ENCODE measurements around the gene ACSF3.

Gene ACSF3

GRCh38 chr16:89183463-89183862 lies 89.8 kb downstream of the ACSF3 start:
- Histone ChIP-seq H4K8ac (ENCODE audit: low read depth, low read length) (no peak overlapping the region), H3K9me3 (ENCODE audit: insufficient read depth, low read depth, low read length) (peaks cover 9% of the 10 kb centered on the region), H3K79me2 (ENCODE audit: control insufficient read depth, insufficient read depth, low read length, poor library complexity) (no peaks in the 10 kb centered on the region), H4K12ac (ENCODE audit: low read depth, low read length) (no peak overlapping the region), H3K27me3 (ENCODE audit: insufficient read depth, low read length) (no peaks in the 10 kb centered on the region), H3K14ac (ENCODE audit: low read length) (no peak overlapping the region), H3K4me2 (ENCODE audit: low read length) (no peak overlapping the region), H2BK120ac (ENCODE audit: insufficient read depth, low read length, poor library complexity) (no peak overlapping the region), H3K9ac (ENCODE audit: low read length) (no peak overlapping the region), H2AFZ (ENCODE audit: insufficient read depth, low read length, poor library complexity) (no peak overlapping the region), H4K91ac (ENCODE audit: low read depth, low read length) (no peak overlapping the region), H2AK5ac (ENCODE audit: low read length) (no peak overlapping the region), H3K18ac (ENCODE audit: low read length) (no peak overlapping the region), H2BK5ac (ENCODE audit: low read depth, low read length, poor library complexity) (no peak overlapping the region), H3K4me3 (ENCODE audit: low read depth, low read length) (no peak overlapping the region), H2BK12ac (ENCODE audit: low read length) (no peak overlapping the region), H3K4me1 (ENCODE audit: control insufficient read depth in 1 of 2, insufficient read depth in 2 of 2, low read length in 2 of 2) (no peaks in the 10 kb centered on the region), H3K23ac (ENCODE audit: low read length) (no peak overlapping the region), H3K79me1 (ENCODE audit: low read length) (no peaks in the 10 kb centered on the region), H3K27ac (ENCODE audit: low read depth, low read length) (no peak overlapping the region), H3K4ac (ENCODE audit: low read depth, low read length) (no peak overlapping the region), H3K36me3 (ENCODE audit: control insufficient read depth in 1 of 2, insufficient read depth in 2 of 2, low read length in 2 of 2) (no peaks in the 10 kb centered on the region)
- no CpG with 5 or more reads among the region's 13 CpGs for WGBS (ENCODE audit: extremely low coverage, insufficient coverage, insufficient read length)
- DNase-seq = no peak

- no peak overlapping the region for H2AFZ ChIP-seq (ENCODE audit: insufficient read depth, low read length, poor library complexity)
- peaks cover 5% of the 10 kb centered on the region for H3K9me3 ChIP-seq (ENCODE audit: insufficient read depth, low read depth, low read length)
- no peak overlapping the region for H3K14ac ChIP-seq (ENCODE audit: low read length)
- H2AK5ac ChIP-seq (ENCODE audit: low read length) = no peak overlapping the region
- H2BK5ac ChIP-seq (ENCODE audit: low read depth, low read length, poor library complexity) = no peak overlapping the region
- H3K9ac ChIP-seq (ENCODE audit: low read length) = no peak overlapping the region
- H4K8ac ChIP-seq (ENCODE audit: low read depth, low read length) = no peak overlapping the region
- no CpG with 5 or more reads among the region's 26 CpGs for WGBS (ENCODE audit: extremely low coverage, insufficient coverage, insufficient read length)
- H3K23ac ChIP-seq (ENCODE audit: low read length) = no peak overlapping the region
- H2BK120ac ChIP-seq (ENCODE audit: insufficient read depth, low read length, poor library complexity) = no peak overlapping the region
- no peaks in the 10 kb centered on the region for H3K4me1 ChIP-seq (ENCODE audit: control insufficient read depth in 1 of 2, insufficient read depth in 2 of 2, low read length in 2 of 2)
- no peak overlapping the region for H3K27ac ChIP-seq (ENCODE audit: low read depth, low read length)
- no peak overlapping the region for H2BK12ac ChIP-seq (ENCODE audit: low read length)
- H4K91ac ChIP-seq (ENCODE audit: low read depth, low read length) = no peak overlapping the region
- no peaks in the 10 kb centered on the region for H3K79me1 ChIP-seq (ENCODE audit: low read length)
- no peak overlapping the region for H4K12ac ChIP-seq (ENCODE audit: low read depth, low read length)
- H3K27me3 ChIP-seq (ENCODE audit: insufficient read depth, low read length) = no peaks in the 10 kb centered on the region
- H3K36me3 ChIP-seq (ENCODE audit: control insufficient read depth in 1 of 2, insufficient read depth in 2 of 2, low read length in 2 of 2) = no peaks in the 10 kb centered on the region
- H3K18ac ChIP-seq (ENCODE audit: low read length) = no peak overlapping the region
- no peak for DNase-seq
- H3K4ac ChIP-seq (ENCODE audit: low read depth, low read length) = no peak overlapping the region
- H3K4me3 ChIP-seq (ENCODE audit: low read depth, low read length) = no peak overlapping the region
- no peak overlapping the region for H3K4me2 ChIP-seq (ENCODE audit: low read length)
- no peaks in the 10 kb centered on the region for H3K79me2 ChIP-seq (ENCODE audit: control insufficient read depth, insufficient read depth, low read length, poor library complexity)
Measured at GRCh38 chr16:89183975-89184676, 90.5 kb downstream of the ACSF3 start.

GRCh38 chr16:89184677-89184932 lies 91.0 kb downstream of the ACSF3 start:
- Histone ChIP-seq H3K79me2 (ENCODE audit: control insufficient read depth, insufficient read depth, low read length, poor library complexity) (no peaks in the 10 kb centered on the region), H3K14ac (ENCODE audit: low read length) (no peak overlapping the region), H4K91ac (ENCODE audit: low read depth, low read length) (no peak overlapping the region), H3K23ac (ENCODE audit: low read length) (no peak overlapping the region), H3K9me3 (ENCODE audit: insufficient read depth, low read depth, low read length) (peaks cover 4% of the 10 kb centered on the region), H2AFZ (ENCODE audit: insufficient read depth, low read length, poor library complexity) (no peak overlapping the region), H3K4me2 (ENCODE audit: low read length) (no peak overlapping the region), H4K8ac (ENCODE audit: low read depth, low read length) (no peak overlapping the region), H3K79me1 (ENCODE audit: low read length) (no peaks in the 10 kb centered on the region), H2AK5ac (ENCODE audit: low read length) (no peak overlapping the region), H3K27me3 (ENCODE audit: insufficient read depth, low read length) (no peaks in the 10 kb centered on the region), H3K4ac (ENCODE audit: low read depth, low read length) (no peak overlapping the region), H4K12ac (ENCODE audit: low read depth, low read length) (no peak overlapping the region), H3K18ac (ENCODE audit: low read length) (no peak overlapping the region), H2BK120ac (ENCODE audit: insufficient read depth, low read length, poor library complexity) (no peak overlapping the region), H2BK5ac (ENCODE audit: low read depth, low read length, poor library complexity) (no peak overlapping the region), H3K36me3 (ENCODE audit: control insufficient read depth in 1 of 2, insufficient read depth in 2 of 2, low read length in 2 of 2) (no peaks in the 10 kb centered on the region), H3K4me1 (ENCODE audit: control insufficient read depth in 1 of 2, insufficient read depth in 2 of 2, low read length in 2 of 2) (no peaks in the 10 kb centered on the region), H3K9ac (ENCODE audit: low read length) (no peak overlapping the region), H3K27ac (ENCODE audit: low read depth, low read length) (no peak overlapping the region), H3K4me3 (ENCODE audit: low read depth, low read length) (no peak overlapping the region), H2BK12ac (ENCODE audit: low read length) (no peak overlapping the region)
- no peak for DNase-seq
- WGBS (ENCODE audit: extremely low coverage, insufficient coverage, insufficient read length) = no CpG with 5 or more reads among the region's 9 CpGs

- Histone ChIP-seq H3K36me3 (ENCODE audit: control insufficient read depth in 1 of 2, insufficient read depth in 2 of 2, low read length in 2 of 2) (no peaks in the 10 kb centered on the region), H3K9me3 (ENCODE audit: insufficient read depth, low read depth, low read length) (peaks cover 2% of the 10 kb centered on the region), H3K79me1 (ENCODE audit: low read length) (no peaks in the 10 kb centered on the region), H2AK5ac (ENCODE audit: low read length) (no peak overlapping the region), H4K12ac (ENCODE audit: low read depth, low read length) (no peak overlapping the region), H2BK12ac (ENCODE audit: low read length) (no peak overlapping the region), H2BK120ac (ENCODE audit: insufficient read depth, low read length, poor library complexity) (no peak overlapping the region), H3K4me3 (ENCODE audit: low read depth, low read length) (no peak overlapping the region), H3K18ac (ENCODE audit: low read length) (no peak overlapping the region), H4K91ac (ENCODE audit: low read depth, low read length) (no peak overlapping the region), H3K27me3 (ENCODE audit: insufficient read depth, low read length) (no peaks in the 10 kb centered on the region), H3K79me2 (ENCODE audit: control insufficient read depth, insufficient read depth, low read length, poor library complexity) (no peaks in the 10 kb centered on the region), H2AFZ (ENCODE audit: insufficient read depth, low read length, poor library complexity) (no peak overlapping the region), H3K14ac (ENCODE audit: low read length) (no peak overlapping the region), H3K4me1 (ENCODE audit: control insufficient read depth in 1 of 2, insufficient read depth in 2 of 2, low read length in 2 of 2) (no peaks in the 10 kb centered on the region), H3K4me2 (ENCODE audit: low read length) (no peak overlapping the region), H3K9ac (ENCODE audit: low read length) (no peak overlapping the region), H4K8ac (ENCODE audit: low read depth, low read length) (no peak overlapping the region), H3K23ac (ENCODE audit: low read length) (no peak overlapping the region), H3K27ac (ENCODE audit: low read depth, low read length) (no peak overlapping the region), H3K4ac (ENCODE audit: low read depth, low read length) (no peak overlapping the region), H2BK5ac (ENCODE audit: low read depth, low read length, poor library complexity) (no peak overlapping the region)
- no peak for DNase-seq
- no CpG with 5 or more reads among the region's 48 CpGs for WGBS (ENCODE audit: extremely low coverage, insufficient coverage, insufficient read length)
Measured at GRCh38 chr16:89184933-89185794, 91.5 kb downstream of the ACSF3 start.
